ENCODE measurements around the gene RIBC2.
"Not testable (repeated sequence)": the region's sequence is repeated elsewhere in the genome, so short reads cannot be mapped to it uniquely, and the experiment has no call there.

DNA sequence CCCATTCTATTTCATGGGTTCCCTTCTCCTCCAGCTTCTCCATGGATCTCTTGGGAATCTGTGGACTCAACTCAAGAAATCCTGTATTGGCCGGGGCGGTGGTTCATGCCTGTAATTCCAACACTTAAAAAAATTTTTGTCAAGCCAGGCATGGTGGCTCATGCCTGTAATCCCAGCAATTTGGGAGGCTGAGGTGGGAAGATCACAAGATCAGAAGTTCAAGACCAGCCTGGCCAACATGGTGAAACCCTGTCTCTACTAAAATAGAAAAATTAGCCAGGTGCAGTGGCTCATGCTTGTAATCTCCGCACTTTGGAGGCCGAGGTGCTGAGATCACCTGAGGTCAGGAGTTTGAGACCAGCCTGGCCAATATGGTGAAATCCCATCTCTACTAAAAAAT lies 34.1 kb downstream of the RIBC2 start:
- not testable (repeated sequence) for TF ChIP-seq NR2F6 (CRISPR knock-in tag; IDR thresholded peaks at IDR 0.05); HDAC6 (IDR thresholded peaks at IDR 0.05; ENCODE audit: low read depth, low read length); KAT7 (CRISPR knock-in tag; IDR thresholded peaks at IDR 0.05; ENCODE audit: borderline replicate concordance); ZNF232 (CRISPR knock-in tag; IDR thresholded peaks at IDR 0.05); RB1 (IDR thresholded peaks at IDR 0.05; ENCODE audit: low read depth); TRIM24 (IDR thresholded peaks at IDR 0.05); CCNT2 (IDR thresholded peaks at IDR 0.05; ENCODE audit: borderline replicate concordance, extremely low read depth, insufficient read length, low read depth, low read length); ZNF263 (CRISPR knock-in tag; IDR thresholded peaks at IDR 0.05; ENCODE audit: borderline replicate concordance); ZKSCAN8 (CRISPR knock-in tag; IDR thresholded peaks at IDR 0.05); NR1H2 (CRISPR knock-in tag; IDR thresholded peaks at IDR 0.05); ZNF24 (IDR thresholded peaks at IDR 0.05); ZSCAN32 (CRISPR knock-in tag; IDR thresholded peaks at IDR 0.05)
- TF ChIP-seq, protein P1, sequence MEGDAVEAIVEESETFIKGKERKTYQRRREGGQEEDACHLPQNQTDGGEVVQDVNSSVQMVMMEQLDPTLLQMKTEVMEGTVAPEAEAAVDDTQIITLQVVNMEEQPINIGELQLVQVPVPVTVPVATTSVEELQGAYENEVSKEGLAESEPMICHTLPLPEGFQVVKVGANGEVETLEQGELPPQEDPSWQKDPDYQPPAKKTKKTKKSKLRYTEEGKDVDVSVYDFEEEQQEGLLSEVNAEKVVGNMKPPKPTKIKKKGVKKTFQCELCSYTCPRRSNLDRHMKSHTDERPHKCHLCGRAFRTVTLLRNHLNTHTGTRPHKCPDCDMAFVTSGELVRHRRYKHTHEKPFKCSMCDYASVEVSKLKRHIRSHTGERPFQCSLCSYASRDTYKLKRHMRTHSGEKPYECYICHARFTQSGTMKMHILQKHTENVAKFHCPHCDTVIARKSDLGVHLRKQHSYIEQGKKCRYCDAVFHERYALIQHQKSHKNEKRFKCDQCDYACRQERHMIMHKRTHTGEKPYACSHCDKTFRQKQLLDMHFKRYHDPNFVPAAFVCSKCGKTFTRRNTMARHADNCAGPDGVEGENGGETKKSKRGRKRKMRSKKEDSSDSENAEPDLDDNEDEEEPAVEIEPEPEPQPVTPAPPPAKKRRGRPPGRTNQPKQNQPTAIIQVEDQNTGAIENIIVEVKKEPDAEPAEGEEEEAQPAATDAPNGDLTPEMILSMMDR (IDR thresholded peaks at IDR 0.05 in 2 of 3, conservative IDR thresholded peaks at IDR 0.05 in 1 of 3; ENCODE audit: insufficient read depth in 2 of 3, low read depth in 1 of 3, low read length in 3 of 3), result not testable (repeated sequence)
